GM23338 (cell line): ENCODE results near the gene SYPL2.

Experiments used
- CREB1 ChIP-seq: fragments of 250-450 bp; sonication (Bioruptor Pico); IDR thresholded peaks from 2 replicates; pipeline ENCODE4 v1.5.0; 2020; ENCODE audit warnings: low read depth, mild to moderate bottlenecking, moderate library complexity
- ETS1 ChIP-seq: IDR thresholded peaks from 2 replicates; pipeline ENCODE4 v1.6.1; 2016; ENCODE audit warnings: antibody characterized with exemption
- EZH2 ChIP-seq: fragments of 200-600 bp; sonication (generic); IDR thresholded peaks from one replicate; pipeline ENCODE4 v1.8.0; 2017; ENCODE audit warnings: antibody characterized with exemption, mild to moderate bottlenecking, low read depth; ENCODE audit not compliant: unreplicated experiment
- EZH2phosphoT487 ChIP-seq: fragments of 200-600 bp; sonication (generic); IDR thresholded peaks from one replicate; pipeline ENCODE4 v1.8.1; 2018; ENCODE audit warnings: antibody characterized with exemption; ENCODE audit not compliant: unreplicated experiment
- JUNB ChIP-seq: IDR thresholded peaks from one replicate; pipeline ENCODE4 v1.6.1; 2016; ENCODE audit warnings: antibody characterized with exemption; ENCODE audit not compliant: unreplicated experiment
- POLR2AphosphoS5 ChIP-seq: IDR thresholded peaks from 2 replicates; pipeline ENCODE4 v1.6.1; 2016; ENCODE audit warnings: antibody characterized with exemption, low read depth
- ZNF114 ChIP-seq: fragments of 250-450 bp; sonication (Bioruptor Pico); IDR thresholded peaks from 2 replicates; pipeline ENCODE4 v1.5.0; 2020; ENCODE audit warnings: mild to moderate bottlenecking, moderate library complexity
- TF ChIP-seq, protein P1 (sequence below), 2 experiments: fragments of 200-600 bp in 1 of 2; sonication (generic) in 1 of 2; conservative IDR thresholded peaks; 2 replicates each; pipeline versions ENCODE4 v1.5.1 to v1.6.1; 2016 to 2017; ENCODE audit warnings: antibody characterized with exemption in 2 of 2, low read depth in 2 of 2, mild to moderate bottlenecking in 2 of 2, moderate library complexity in 1 of 2
- TF ChIP-seq, protein P2 (sequence below): IDR thresholded peaks from one replicate; pipeline ENCODE4 v1.6.1; 2018; ENCODE audit warnings: antibody characterized with exemption; ENCODE audit not compliant: unreplicated experiment

- TF ChIP-seq, protein P1, sequence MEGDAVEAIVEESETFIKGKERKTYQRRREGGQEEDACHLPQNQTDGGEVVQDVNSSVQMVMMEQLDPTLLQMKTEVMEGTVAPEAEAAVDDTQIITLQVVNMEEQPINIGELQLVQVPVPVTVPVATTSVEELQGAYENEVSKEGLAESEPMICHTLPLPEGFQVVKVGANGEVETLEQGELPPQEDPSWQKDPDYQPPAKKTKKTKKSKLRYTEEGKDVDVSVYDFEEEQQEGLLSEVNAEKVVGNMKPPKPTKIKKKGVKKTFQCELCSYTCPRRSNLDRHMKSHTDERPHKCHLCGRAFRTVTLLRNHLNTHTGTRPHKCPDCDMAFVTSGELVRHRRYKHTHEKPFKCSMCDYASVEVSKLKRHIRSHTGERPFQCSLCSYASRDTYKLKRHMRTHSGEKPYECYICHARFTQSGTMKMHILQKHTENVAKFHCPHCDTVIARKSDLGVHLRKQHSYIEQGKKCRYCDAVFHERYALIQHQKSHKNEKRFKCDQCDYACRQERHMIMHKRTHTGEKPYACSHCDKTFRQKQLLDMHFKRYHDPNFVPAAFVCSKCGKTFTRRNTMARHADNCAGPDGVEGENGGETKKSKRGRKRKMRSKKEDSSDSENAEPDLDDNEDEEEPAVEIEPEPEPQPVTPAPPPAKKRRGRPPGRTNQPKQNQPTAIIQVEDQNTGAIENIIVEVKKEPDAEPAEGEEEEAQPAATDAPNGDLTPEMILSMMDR (conservative IDR thresholded peaks at IDR 0.05; ENCODE audit: low read depth in 2 of 2) = no peak
- TF ChIP-seq EZH2phosphoT487 = no peak
- TF ChIP-seq POLR2AphosphoS5 = no peak
- TF ChIP-seq CREB1 (CRISPR knock-in tag) = no peak
- TF ChIP-seq EZH2 = no peak
- no peak for TF ChIP-seq JUNB
- no peak for TF ChIP-seq ETS1
- TF ChIP-seq ZNF114 (CRISPR knock-in tag) = no peak
- TF ChIP-seq, protein P2, sequence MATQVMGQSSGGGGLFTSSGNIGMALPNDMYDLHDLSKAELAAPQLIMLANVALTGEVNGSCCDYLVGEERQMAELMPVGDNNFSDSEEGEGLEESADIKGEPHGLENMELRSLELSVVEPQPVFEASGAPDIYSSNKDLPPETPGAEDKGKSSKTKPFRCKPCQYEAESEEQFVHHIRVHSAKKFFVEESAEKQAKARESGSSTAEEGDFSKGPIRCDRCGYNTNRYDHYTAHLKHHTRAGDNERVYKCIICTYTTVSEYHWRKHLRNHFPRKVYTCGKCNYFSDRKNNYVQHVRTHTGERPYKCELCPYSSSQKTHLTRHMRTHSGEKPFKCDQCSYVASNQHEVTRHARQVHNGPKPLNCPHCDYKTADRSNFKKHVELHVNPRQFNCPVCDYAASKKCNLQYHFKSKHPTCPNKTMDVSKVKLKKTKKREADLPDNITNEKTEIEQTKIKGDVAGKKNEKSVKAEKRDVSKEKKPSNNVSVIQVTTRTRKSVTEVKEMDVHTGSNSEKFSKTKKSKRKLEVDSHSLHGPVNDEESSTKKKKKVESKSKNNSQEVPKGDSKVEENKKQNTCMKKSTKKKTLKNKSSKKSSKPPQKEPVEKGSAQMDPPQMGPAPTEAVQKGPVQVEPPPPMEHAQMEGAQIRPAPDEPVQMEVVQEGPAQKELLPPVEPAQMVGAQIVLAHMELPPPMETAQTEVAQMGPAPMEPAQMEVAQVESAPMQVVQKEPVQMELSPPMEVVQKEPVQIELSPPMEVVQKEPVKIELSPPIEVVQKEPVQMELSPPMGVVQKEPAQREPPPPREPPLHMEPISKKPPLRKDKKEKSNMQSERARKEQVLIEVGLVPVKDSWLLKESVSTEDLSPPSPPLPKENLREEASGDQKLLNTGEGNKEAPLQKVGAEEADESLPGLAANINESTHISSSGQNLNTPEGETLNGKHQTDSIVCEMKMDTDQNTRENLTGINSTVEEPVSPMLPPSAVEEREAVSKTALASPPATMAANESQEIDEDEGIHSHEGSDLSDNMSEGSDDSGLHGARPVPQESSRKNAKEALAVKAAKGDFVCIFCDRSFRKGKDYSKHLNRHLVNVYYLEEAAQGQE = no peak
Observed at GRCh38 chr1:109521002-109521951, 54.9 kb downstream of the SYPL2 start.
